IMR-90 (cell line): ENCODE data around the gene SETX.

ENCODE experiments used
- CTCF ChIP-seq: conservative IDR thresholded peaks from 2 replicates; pipeline ENCODE4 v1.5.1; 2012; ENCODE audit warnings: mild to moderate bottlenecking, low read depth, low read length, improper control_type of control experiment
- MAFK ChIP-seq: IDR thresholded peaks from 2 replicates; pipeline ENCODE4 v1.6.1; 2012; ENCODE audit warnings: low read depth, low read length, improper control_type of control experiment
- MXI1 ChIP-seq: IDR thresholded peaks from 2 replicates; pipeline ENCODE4 v1.6.1; 2012; ENCODE audit warnings: low read depth, mild to moderate bottlenecking, low read length, moderate library complexity, borderline replicate concordance
- POLR2A ChIP-seq: IDR thresholded peaks from 2 replicates; pipeline ENCODE4 v1.6.1; 2012; ENCODE audit warnings: mild to moderate bottlenecking, low read depth, low read length
- RFX5 ChIP-seq: IDR thresholded peaks from 2 replicates; pipeline ENCODE4 v1.8.0; 2012; ENCODE audit warnings: low read depth, mild to moderate bottlenecking, low read length, moderate library complexity

DNA sequence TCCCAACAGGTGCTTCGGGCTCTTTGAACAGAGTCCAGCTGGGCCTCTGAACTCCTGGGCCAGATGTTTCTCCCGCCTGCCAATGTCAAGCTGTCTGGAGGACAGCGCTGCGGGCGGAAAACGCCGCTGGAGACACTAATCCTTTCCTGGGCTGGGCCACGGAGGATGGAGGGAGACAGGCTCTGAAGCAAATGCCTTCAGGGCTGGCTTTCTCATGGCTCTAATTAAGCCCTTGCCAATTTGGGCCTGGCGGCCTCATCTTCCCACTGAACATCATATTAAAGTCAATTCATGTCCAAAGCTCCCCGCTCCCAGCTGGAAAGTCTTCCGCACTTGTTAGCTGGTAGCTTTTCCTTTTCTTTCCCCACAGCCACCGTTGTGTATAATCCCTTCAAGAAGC lies 120.3 kb downstream of the SETX start:
- TF ChIP-seq CTCF = no peak
- TF ChIP-seq RFX5 = no peak
- TF ChIP-seq MXI1 = no peak
- TF ChIP-seq POLR2A = no peak
- TF ChIP-seq MAFK = no peak
